Activated CD8-positive, alpha-beta memory T cell treated with anti-CD3 and anti-CD28 coated beads for 24 hours (primary cell): ENCODE measurements around the gene ZNF844.
"Not testable (repeated sequence)": the region's sequence is repeated elsewhere in the genome, so short reads cannot be mapped to it uniquely, and the experiment has no call there.

Experiments used
- DNase-seq: peaks from one replicate; pipeline ENCODE4 v3.0.0-alpha.2; 2020

The ZNF844 gene

DNA sequence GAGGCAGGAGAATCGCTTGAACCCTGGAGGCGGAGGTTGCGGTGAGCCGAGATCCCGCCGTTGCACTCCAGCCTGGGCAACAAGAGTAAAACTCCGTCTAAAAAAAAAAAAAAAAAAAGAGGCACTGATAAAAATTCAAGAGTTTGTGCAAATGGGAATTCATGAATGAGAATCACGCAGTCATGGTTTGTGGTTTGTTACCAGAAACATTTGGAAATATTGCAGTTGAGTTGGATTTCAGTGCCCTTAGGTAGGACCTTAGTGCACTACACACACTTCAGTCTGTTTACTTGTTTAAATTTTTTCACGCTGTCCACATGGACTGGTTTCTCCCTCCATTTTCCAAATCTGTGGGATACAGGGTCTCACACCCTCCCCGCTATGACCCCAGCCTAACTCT, 28.4 kb downstream of the ZNF844 start:
- DNase-seq, result no peak

GRCh38 chr19:12093777-12094176, 29.2 kb downstream of the ZNF844 start:
- DNase-seq, result no peak

DNA sequence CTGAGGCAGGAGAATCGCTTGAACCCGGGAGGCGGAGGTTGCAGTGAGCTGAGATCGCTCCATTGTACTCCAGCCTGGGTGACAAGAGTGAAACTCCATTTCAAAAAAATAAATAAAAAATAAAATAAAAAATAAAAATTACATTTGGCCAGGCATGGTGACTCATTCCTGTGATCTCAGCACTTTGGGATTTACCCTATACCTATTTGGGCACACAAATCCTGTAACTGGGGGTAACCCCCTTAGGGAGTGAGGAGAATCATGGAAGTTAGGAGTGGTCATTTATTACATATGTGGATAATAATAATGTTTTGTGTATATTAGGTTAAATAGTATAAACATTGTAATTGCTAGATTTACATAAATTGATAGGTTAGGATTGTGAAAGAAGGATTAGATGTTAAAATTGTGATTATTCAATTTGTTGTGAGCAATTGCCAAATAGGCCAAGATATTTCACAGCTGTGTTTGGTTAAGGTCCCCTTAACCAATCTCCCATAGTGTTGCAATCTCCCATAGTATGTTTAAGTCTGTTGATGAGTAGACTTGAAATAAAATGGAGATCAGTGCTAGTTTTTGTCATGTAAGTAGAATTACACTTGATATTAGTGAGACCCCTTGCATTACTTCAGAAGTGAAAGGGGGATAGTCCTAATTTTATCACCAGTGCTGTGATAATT, 30.7 kb downstream of the ZNF844 start:
- DNase-seq, result no peak

DNA sequence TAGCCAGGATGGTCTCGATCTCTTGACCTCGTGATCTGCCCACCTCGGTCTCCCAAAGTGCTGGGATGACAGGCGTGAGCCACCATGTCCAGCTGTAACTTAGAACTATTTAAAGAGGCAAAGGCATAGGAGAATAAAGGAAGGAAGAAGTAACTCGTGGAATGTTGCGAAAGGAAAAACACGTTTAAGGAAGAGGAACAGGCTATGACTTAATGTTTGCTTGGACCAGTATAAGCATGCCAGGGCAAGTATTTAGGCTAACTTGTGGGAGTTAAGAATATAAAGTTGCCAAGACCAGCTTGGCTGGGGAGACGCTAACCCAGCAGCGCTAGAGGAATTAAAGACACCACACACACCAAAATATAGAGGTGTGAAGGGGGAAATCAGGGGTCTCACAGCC, 33.5 kb downstream of the ZNF844 start:
- no peak for DNase-seq

- DNase-seq, result not testable (repeated sequence)
These were observed 39.4 kb downstream of the ZNF844 start for GRCh38 chr19:12103909-12104308.

GRCh38 chr19:12111176-12111575, 46.6 kb downstream of the ZNF844 start:
- DNase-seq, result no peak

DNA sequence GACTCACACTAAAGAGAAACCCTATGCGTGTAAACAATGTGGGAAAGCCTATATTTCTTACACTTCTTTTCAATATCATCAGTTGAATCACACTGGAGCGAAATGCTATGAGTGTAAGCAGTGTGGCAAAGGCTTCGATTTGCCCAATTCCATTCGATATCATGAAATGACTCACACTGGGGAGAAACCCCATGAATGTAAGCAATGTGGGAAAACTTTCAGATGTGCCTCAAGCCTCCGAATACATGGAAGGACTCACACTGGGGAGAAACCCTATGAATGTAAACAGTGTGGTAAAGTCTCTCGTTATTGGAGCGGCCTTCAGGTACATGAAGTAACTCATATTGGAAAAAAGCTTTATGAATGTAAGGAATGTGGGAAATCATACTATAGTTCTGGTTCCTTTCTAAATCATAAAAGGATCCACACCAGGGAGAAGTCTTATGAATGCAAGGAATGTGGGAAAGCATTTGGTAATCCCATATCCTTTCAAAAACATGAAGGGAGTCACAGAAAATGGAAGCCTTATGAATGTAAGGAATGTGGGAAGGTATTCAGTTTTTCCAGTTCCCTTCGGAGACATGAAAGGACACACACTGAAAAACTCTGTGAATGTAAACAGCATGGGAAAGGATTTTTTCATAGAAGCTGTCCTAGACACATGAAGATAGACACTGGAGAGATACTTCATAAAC, 47.6 kb downstream of the ZNF844 start:
- DNase-seq, result no peak

- no peak for DNase-seq
These were observed 48.2 kb downstream of the ZNF844 start for GRCh38 chr19:12112701-12113100.

DNA sequence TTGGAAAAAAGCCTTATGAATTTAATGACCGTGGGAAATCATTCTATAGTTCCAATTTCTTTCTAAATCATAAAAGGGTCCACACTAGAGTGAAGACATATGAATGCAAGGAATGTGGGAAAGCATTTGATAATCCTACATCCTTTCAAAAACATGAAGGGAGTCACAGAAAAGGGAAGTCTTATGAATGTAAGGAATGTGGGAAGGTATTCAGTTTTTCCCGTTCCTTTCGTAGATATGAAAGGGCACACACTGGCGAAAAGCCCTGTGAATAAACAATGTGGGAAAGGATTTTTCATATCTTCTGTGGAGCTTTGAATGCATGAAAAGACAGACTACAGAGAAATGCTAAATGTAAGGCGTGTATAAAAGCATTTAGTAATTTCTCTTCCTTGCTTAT, 48.6 kb downstream of the ZNF844 start:
- no peak for DNase-seq

DNA sequence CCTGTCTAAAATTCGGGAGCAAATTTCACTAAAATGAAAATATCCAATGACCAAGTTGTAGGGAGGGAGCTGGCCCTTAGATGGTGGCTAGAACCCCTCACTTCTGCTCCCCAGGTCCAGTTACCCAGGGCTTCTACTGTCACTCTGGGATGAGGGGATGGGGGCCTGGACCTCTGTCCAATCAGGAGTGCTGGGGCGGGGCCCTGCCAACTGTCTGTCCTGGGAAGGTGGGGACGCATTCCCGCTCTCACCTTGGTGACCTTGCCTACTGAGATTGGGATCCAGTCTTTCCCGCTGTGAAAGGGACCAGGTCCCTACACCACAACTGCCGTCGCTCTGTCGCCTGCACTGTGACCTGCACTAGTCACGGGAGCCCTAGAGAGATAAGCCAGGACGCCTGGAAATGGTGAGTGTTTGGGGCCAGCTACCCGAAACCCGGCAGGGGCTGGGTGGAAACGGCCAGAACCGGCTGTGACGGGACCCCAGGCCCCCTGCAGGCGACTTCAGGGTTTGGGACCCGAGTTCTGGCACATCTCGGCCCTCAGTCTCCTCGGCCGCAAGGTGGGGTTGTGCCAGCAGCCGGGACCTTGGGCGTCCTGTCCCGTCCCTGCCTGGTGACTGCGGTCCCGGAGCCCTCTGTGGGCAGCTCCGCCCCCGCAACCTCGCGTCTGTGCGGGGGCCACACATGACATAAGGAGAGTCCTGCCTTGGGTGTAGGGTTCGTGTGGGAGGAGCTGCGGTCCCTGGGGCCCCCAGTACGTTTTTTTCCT, 52.9 kb downstream of the ZNF844 start:
- no peak for DNase-seq

- no peak for DNase-seq
These were observed 62.2 kb downstream of the ZNF844 start for GRCh38 chr19:12126707-12127106.
